Urinary bladder (tissue), 4 donors: ENCODE measurements around the gene DHRS7B. TPM values are rescaled to one million over a fixed set of nuclear protein-coding genes. Genes with fewer than 3 reads are reported as not detected.
"Not testable (repeated sequence)": the region's sequence is repeated elsewhere in the genome, so short reads cannot be mapped to it uniquely, and the experiment has no call there.

Experiments used
- DNase-seq: peaks from one replicate; pipeline ENCODE4 v3.0.0-alpha.2; 2015; ENCODE audit errors: extremely low spot score
- H3K27ac ChIP-seq: one replicate; pipeline ENCODE4 v1.5.1; 2013; ENCODE audit warnings: low read depth, mild to moderate bottlenecking, moderate library complexity
- H3K36me3 ChIP-seq: one replicate; pipeline ENCODE4 v1.6.1; 2013; ENCODE audit warnings: mild to moderate bottlenecking, moderate library complexity; ENCODE audit not compliant: insufficient read depth
- H3K4me1 ChIP-seq: one replicate; pipeline ENCODE4 v1.6.1; 2013; ENCODE audit warnings: mild to moderate bottlenecking, moderate library complexity; ENCODE audit not compliant: insufficient read depth
- H3K4me3 ChIP-seq: one replicate; pipeline ENCODE4 v1.5.1; 2013; ENCODE audit warnings: low read depth, low read length
- WGBS: extraction: QIAGEN DNeasy Blood & Tissue Kit; methylation state at CpG from one replicate; pipeline ENCODE4 v1.1.7; 2013; 5-methylcytosine and 5-hydroxymethylcytosine counted together
- polyA plus RNA-seq: library from polyadenylated mRNA; stranded (reverse); fragments of 200-250 nt; gene quantifications from one replicate; pipeline ENCODE4 v1.2.3, GENCODE V29; 2013
- total RNA-seq: library from RNA; depleted of rRNA; stranded (reverse); fragments of >200 nt; gene quantifications from one replicate; pipeline ENCODE4 v1.2.3, GENCODE V29; 2014
- donor health status: healthy with polysubstance abuse.
- donor health status: healthy.

DHRS7B gene
- total and polyA plus RNA-seq, 2 donors: 14.5 to 33.4 TPM

DNA sequence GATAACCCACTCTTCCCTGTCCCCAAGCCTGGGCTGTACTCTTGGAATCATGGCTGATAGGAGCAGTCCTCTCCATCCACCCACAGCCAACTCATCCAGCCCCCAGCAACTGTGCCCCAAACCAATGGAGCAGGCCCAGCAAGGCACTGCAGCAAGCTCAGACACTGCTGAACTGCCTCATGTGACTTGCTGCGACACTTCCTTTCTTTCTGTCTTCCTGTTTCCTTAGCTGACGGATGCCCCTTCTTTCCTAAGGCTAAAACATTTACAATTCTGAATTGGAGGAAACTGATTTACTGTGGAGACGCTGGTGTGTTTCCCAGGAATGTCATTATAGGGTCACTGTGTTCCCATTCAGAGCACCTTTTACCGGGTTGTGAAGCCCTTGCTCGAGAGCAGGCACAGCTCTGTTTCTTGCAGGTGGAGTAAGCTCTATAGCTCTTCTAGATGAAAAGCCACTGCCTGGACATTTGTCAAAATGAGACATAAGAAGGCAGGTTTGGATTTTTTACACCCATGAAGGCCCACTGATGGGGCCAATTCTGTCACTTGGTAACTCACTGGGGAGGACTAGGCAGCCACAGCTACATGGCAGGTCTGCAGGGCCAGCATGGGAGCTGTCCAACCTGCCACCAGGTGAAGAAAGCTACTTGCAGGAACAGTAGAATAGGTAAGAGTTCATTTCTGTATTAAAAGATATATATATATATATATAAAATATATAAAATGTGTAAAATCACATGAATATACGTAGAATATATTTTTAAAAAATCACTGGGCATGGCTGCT lies 59.8 kb downstream of the DHRS7B start:
- H3K27ac ChIP-seq: no peak overlapping the region
- no peak for DNase-seq
- H3K4me3 ChIP-seq: no peak overlapping the region
- H3K36me3 ChIP-seq: no peaks in the 10 kb centered on the region
- WGBS: 88% methylated on average over 6 of the region's 6 CpGs
- no peaks in the 10 kb centered on the region for H3K4me1 ChIP-seq

DNA sequence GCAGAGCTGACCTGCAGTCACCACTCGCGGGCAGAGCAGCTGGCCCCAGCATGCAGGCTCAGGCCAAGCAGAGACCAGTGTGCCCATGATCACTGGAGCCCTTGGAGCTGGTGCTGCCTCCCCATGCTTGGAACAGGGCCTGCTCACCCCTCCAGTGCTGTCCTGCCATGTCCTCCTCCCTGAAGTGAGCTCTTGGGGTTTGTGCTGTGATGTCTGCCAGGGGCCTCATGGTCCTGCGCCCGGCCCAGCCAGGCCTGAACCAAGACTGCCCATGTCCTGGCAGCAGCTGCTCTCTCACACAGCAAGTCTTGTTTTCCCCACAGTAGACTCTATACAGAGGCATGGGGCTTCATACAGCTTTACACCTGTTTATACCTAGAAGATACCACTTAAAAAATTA lies 62.6 kb downstream of the DHRS7B start:
- DNase-seq: no peak
- H3K27ac ChIP-seq: no peak overlapping the region
- 94% methylated on average over 4 of the region's 4 CpGs for WGBS
- no peaks in the 10 kb centered on the region for H3K4me1 ChIP-seq
- no peaks in the 10 kb centered on the region for H3K36me3 ChIP-seq
- no peak overlapping the region for H3K4me3 ChIP-seq

- H3K36me3 ChIP-seq: no peaks in the 10 kb centered on the region
- DNase-seq: no peak
- H3K4me3 ChIP-seq: no peak overlapping the region
- no peaks in the 10 kb centered on the region for H3K4me1 ChIP-seq
- WGBS: 91% methylated on average over 6 of the region's 6 CpGs
- no peak overlapping the region for H3K27ac ChIP-seq
Observed at GRCh38 chr17:21190078-21190477, 63.3 kb downstream of the DHRS7B start.

DNA sequence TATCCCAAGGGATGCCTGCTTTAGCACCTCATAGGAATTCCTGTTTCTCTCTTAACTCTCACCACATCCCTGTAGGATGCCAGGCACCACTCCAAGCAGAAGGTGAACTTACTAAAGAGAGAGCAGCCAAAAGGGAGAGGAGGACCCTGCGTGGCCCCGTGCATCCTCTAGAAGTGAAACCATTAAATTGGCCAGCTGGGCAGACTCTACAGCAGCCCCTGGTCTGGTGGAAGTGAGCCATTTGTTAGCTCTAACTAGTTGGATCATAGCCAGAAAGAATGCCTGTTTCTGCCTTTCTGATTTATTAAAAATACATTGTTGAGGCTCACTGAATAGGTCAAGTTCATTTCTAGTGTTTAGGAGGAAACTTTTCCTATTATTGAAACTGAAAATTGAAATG lies 64.9 kb downstream of the DHRS7B start:
- Histone ChIP-seq H3K27ac (no peak overlapping the region), H3K36me3 (no peaks in the 10 kb centered on the region), H3K4me3 (no peak overlapping the region), H3K4me1 (no peaks in the 10 kb centered on the region)
- WGBS: 58% methylated on average over 2 of the region's 2 CpGs
- DNase-seq: no peak

DNA sequence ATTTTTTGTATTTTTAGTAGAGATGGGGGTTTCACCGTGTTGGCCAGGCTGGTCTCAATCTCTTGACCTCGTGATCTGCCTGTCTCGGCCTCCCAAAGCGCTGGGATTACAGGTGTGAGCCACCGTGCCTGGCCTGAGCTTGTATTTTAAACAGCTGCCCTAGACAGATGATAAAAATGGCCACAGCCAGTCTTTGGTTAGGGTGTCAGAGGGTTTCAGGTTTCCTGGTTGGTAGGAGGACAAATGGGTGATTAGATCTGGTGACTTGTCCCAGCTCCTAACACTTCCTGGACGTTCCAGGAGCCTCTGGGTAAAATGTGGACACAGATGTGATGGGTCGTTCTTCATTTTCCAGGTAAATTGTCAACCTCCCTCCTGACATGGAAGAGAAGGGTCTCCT lies 65.7 kb downstream of the DHRS7B start:
- not testable (repeated sequence) for H3K4me3 ChIP-seq, H3K27ac ChIP-seq, H3K36me3 ChIP-seq, DNase-seq, H3K4me1 ChIP-seq
- 91% methylated on average over 7 of the region's 7 CpGs for WGBS

DNA sequence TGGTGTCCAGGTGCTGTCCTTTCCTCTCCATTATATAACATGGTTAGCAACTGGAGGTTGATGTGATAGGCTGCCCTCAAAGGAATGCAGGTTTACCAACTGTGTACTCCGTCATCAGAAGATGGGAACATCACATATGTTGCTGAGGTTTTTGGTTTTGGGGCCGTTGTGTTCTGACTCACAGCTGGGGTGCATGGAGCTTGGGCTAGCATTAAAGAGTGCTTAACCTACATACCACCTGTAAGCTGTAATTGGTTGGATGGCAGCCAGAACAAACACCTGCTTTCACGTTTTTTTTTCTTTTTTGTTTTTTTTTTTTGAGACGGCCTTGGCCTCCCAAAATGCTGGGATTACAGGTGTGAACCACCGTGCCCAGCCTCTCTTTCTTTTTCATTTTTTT lies 66.3 kb downstream of the DHRS7B start:
- Histone ChIP-seq H3K4me1 (no peaks in the 10 kb centered on the region), H3K36me3 (no peaks in the 10 kb centered on the region), H3K27ac (no peak overlapping the region), H3K4me3 (no peak overlapping the region)
- WGBS: 85% methylated on average over 5 of the region's 5 CpGs
- DNase-seq: no peak

GRCh38 chr17:21194226-21194625 lies 67.5 kb downstream of the DHRS7B start:
- Histone ChIP-seq H3K36me3 (no peaks in the 10 kb centered on the region), H3K27ac (no peak overlapping the region), H3K4me3 (no peak overlapping the region), H3K4me1 (no peaks in the 10 kb centered on the region)
- 41% methylated on average over 8 of the region's 8 CpGs for WGBS
- DNase-seq: no peak

DNA sequence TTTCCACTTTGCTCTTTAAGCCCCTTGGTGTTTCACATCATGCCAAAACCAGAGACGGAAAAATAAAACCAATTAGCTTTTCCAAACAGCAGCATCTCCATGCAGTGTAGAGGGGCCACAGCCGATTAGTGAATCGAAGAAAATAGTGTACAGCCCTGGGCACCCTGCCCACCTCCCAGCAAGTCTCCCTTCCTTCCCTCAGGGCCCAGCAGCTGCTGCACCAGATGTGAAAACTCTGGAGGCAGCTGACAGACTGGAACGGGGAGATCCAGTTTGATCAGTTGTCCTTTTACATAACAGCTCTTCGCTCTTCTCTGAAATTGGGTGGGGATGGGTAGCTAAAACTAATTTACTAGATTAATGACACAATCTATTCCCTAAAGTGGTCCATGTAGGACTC lies 67.9 kb downstream of the DHRS7B start:
- WGBS: 43% methylated on average over 5 of the region's 5 CpGs
- DNase-seq: no peak
- no peak overlapping the region for H3K4me3 ChIP-seq
- no peaks in the 10 kb centered on the region for H3K36me3 ChIP-seq
- no peaks in the 10 kb centered on the region for H3K4me1 ChIP-seq
- H3K27ac ChIP-seq: no peak overlapping the region

DNA sequence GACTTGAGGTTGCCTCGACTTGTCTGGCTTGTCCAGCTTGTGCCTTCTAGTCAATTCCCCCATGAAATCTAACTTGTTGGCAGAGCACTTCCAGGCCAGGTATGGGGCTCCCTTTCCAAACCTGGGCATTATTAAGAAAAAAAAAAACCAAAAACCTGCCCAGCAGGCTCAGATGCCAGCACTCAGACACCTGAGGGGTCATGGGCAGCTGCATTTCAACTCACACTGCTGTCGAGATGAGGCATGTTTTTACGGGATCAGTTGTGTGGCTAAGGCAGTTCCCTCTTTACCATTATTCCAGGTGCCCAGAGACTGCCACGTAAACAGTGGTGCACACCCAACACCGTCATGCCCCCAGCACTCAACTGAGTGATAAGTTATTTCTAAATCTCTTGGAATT lies 69.4 kb downstream of the DHRS7B start:
- no peak overlapping the region for H3K27ac ChIP-seq
- 82% methylated on average over 5 of the region's 5 CpGs for WGBS
- DNase-seq: no peak
- no peak overlapping the region for H3K4me3 ChIP-seq
- no peaks in the 10 kb centered on the region for H3K4me1 ChIP-seq
- no peaks in the 10 kb centered on the region for H3K36me3 ChIP-seq

GRCh38 chr17:21198411-21198810 lies 71.6 kb downstream of the DHRS7B start:
- WGBS: 94% methylated on average over 20 of the region's 20 CpGs
- Histone ChIP-seq H3K36me3 (no peaks in the 10 kb centered on the region), H3K27ac (no peak overlapping the region), H3K4me1 (no peaks in the 10 kb centered on the region), H3K4me3 (no peak overlapping the region)
- no peak for DNase-seq

- no peak for DNase-seq
- H3K27ac ChIP-seq: no peak overlapping the region
- H3K36me3 ChIP-seq: no peaks in the 10 kb centered on the region
- 52% methylated on average over 9 of the region's 9 CpGs for WGBS
- H3K4me3 ChIP-seq: no peak overlapping the region
- no peaks in the 10 kb centered on the region for H3K4me1 ChIP-seq
Observed at GRCh38 chr17:21199311-21199710, 72.5 kb downstream of the DHRS7B start.

GRCh38 chr17:21199856-21200255 lies 73.1 kb downstream of the DHRS7B start:
- 56% methylated on average over 10 of the region's 10 CpGs for WGBS
- Histone ChIP-seq H3K4me1 (no peaks in the 10 kb centered on the region), H3K36me3 (no peaks in the 10 kb centered on the region), H3K27ac (no peak overlapping the region), H3K4me3 (no peak overlapping the region)
- no peak for DNase-seq

DNA sequence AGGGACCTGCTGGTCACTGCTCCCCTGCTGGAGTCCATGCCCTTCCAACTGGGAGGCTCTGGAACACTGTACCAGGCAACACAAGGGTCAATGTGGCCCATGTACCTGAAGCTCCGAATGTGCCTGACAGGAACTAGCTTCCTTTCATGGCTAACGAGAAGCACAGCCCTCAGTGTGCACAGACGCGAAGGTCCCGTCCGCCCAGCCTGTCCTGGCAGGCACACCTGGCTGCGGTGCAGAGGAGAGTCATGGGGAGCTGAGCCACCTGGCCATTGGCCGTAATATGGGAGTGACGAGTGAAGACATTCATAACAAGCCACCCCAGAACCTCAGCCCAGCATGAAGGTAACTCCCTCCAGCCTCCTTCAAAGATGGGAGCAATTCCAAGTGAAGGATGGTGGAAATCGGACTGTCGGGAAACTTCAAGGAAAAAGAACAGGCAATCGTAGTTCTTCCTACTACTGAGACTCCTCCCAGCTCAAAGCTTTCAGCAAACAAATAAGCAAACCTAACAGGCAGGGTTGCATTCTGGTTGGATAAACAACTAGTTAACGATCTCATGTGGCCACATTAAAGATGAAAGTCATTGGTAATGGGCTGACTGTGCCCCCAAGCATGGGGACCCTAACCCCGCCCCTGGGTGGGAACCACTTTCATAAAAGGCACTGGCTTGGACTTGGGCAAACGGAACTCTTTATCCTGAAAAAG lies 74.0 kb downstream of the DHRS7B start:
- no peaks in the 10 kb centered on the region for H3K4me1 ChIP-seq
- 69% methylated on average over 15 of the region's 15 CpGs for WGBS
- no peak overlapping the region for H3K27ac ChIP-seq
- no peaks in the 10 kb centered on the region for H3K36me3 ChIP-seq
- H3K4me3 ChIP-seq: no peak overlapping the region
- DNase-seq: no peak

DNA sequence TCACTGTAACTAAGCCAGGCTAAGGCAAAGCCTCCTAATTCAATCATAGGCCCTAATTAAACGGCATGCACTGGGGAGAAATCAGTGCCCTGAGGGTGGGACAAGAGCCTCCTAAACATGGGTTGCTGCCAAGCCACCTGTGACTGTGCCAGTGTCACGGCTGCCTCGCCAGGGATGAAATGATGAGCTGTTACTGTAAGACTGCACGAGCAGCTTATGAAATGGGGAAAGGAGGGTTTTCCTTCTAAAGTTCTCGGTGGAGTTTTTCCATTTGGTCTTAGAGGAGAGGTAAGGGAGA lies 74.5 kb downstream of the DHRS7B start:
- no peak overlapping the region for H3K4me3 ChIP-seq
- DNase-seq: no peak

More for the DNA sequence above, 74.5 kb downstream of the DHRS7B start:
- no peaks in the 10 kb centered on the region for H3K4me1 ChIP-seq
- H3K36me3 ChIP-seq: no peaks in the 10 kb centered on the region
- H3K27ac ChIP-seq: no peak overlapping the region
- WGBS: 40% methylated on average over 5 of the region's 5 CpGs
